HG03565 (cell line): ENCODE measurements around the gene FAM167B.

Source experiments
- ATAC-seq: cut with Tn5 transposase; IDR thresholded peaks from one replicate; pipeline ENCODE4 v1.9.1; 2021; ENCODE audit warnings: mild to moderate bottlenecking, moderate library complexity; ENCODE audit not compliant: unreplicated experiment

Gene FAM167B

DNA sequence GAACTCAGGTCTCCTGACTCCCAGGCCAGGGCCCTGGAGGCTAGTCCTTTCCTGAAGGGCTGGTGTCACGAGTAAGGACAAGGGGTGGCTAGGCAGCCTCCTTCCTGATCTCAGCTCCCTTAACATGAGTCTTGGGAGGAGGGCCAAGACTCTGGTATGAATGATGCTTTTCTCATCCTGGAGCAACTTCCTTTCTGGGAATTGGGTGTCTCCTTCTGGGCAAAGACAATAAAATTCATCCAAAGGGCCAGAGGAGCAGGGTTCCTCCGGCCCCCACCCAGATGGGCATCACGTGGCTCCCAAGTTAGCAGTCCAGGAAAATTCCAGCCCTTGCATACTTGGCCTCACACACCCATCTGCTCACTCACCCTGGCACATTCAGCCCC is at the start of gene FAM167B:
Gene FAM167B (plus strand): TSS at position 335 of the 386 bp plus-strand sequence. CDS start 200 bp downstream, outside the sequence.
- ATAC-seq: no peak

DNA sequence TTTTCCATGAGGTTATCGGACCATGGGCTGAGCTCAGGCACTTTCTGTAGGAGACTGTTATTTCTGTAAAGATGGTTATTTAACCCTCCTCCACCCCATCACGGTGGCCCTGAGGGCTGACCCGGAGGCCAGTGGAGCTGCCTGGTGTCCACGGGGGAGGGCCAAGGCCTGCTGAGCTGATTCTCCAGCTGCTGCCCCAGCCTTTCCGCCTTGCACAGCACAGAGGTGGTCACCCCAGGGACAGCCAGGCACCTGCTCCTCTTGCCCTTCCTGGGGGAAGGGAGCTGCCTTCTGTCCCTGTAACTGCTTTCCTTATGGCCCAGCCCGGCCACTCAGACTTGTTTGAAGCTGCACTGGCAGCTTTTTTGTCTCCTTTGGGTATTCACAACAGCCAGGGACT is 49.2 kb upstream of the FAM167B start:
- ATAC-seq: no peak

DNA sequence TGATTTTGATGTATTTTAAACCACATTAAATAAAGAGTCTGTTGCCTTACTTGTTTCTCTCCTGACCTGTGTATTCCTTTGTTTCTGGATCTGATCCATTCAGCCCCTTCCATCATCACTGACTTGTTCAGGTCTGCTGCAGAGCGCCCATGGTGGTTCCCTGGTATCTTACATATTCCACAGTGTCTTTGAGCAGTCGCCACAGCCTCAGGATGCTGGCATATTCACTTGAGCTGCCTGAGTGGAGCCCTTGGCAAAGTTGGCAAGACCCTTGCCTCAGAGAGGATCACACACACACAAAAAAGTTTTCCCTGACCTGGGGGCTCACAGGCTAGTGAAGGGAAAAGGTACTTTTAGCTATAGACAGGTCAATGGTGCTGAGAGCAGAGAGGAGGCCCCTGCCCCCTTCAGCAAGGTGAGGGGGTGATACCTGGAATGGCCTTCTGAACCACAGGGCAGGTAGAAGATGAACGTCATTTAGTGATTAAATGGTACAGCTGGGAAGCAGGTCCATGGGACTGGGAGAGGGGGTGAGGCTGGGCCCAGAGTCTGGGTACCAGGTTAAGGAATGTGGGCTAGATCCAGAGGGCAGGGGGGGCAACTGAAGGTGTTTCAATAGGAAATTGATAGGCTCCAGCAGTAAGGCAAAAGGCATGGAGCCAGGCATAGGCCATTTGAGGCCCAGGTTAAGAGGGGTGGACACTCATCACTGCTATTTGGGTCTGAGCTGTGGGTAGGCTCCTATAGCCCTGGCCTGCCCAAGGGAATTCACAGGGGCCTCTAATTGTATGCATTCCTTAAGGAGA is 48.6 kb upstream of the FAM167B start:
- ATAC-seq: no peak

DNA sequence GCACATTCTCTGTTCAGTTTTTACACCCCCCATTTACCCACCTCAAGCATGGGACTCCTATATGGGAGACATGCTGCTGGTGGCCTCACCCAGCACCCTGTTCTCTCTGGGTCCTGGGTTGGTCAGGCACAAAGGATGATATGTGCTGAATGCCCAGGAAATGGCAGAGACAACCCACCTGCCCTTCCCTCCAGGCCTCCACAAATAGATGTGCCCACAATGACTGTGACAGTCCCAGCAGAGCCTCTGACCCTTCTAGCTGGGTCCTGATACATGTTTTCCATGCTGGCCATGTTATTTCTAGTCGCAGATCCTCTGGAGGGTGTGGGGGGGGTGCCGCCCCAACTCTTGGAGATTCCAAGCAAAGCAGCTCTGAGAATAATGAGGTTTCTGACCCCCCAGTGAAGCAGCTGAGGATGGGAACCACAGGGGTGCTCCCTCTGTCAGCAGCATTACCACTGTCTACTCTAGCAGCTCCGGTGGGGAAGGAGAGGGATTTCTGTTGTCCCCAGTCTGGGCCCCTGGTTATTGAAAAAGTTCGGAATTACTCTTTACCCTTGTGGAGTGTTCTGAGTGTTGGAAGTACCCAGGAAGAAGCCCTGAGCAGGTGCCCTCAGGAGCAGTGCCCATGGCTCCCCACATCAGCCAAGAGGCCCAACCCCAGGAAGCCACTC is 47.8 kb upstream of the FAM167B start:
- ATAC-seq: no peak

DNA sequence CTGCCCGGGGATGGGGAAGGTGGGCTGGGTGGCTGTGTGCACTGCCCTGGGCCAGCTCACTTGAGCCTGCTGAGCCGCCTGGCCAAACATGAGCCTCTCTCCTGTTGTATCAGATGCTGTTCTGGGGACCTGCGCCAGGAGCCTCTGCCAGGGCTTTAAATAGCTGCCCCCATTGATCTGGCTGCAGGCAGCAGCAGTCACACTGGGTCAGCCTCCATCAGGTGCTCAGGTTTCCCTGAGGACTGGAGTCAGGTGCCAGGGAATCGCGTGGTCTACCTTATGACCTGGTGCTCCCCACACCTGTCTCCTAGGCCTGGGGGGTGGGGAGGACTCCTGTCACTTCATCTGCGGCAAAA is 47.3 kb upstream of the FAM167B start:
- ATAC-seq: no peak

DNA sequence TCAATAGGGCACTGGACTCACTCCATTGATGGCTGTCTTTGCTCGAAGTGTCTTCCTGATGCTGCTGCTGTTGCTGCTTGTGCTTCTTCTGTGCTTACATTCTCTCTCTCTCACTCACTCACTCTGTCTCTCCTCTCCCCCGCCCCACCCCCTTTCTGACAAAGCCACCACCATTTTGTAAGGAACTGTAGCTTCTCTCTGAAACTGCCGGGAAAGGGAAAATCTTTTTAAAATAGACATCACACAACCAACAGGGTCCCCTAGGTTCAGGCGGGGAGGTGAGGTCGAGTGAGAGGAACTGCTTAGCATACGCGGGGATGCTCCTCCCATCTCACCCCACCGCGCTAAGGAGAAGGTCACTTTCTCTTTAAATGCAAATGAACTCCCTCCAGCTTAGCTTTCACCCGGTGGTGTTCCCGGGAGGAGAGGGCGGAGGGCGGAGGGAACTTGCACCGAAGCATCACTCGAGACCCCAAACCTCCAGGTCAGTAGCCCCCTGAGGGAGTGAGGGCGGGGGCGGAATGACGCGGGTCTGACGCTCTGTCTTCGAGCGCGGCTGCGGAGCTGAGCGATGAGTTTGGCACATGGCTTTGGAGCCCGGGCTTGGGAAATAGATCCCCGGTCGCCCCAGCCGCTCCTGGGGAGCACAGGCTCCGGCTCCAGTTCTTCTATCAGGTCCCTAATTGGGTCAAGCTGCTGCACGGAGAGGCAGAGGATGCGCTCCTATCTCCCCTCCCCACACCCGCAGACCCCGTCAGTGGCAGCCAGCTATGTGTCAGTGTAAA is 46.6 kb upstream of the FAM167B start, which contains the start of gene CCDC28B:
Gene CCDC28B (plus strand): TSS at position 370 of the 785 bp plus-strand sequence. CDS start 1,341 bp downstream, outside the sequence.
- ATAC-seq: no peak

DNA sequence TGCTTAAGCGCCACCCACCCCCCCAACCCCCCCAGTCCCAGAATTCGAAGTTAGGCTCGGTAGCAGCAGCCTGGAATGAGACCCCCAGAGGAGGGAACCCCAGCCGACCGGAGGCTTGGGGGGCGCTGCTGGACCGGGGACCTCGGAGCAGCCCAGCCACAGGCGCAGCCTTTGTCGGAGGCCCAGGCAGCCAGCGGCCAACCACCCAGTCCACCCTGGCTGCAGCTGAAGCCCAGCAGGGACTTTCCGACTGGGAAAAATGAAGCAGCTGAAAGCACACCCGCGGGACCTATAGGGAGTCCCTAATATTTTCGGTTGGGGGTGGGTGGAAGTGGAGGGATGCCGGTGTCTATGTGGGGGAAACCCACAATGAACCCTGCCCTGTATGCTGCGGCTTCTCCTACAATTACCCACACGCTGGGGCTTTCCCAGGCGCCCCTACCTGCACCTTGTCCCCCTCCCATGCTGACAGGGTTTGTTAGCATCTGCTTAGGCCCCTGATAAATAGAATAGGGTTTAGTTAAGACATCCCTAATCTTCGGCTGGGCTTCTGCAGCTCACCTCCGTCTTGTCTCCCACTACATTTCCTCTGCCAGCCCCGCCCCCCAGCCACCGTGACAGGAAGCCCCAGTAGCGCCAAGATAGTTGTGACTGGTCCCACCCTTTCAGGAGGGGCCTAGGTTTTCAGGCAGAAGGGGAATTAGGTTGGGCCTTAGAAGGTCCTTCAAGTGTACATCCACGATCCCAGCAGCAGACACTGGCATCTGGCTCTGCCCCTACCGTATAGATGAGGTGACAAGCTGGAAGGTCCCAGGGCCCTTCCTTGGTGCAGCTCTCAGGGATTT is 45.8 kb upstream of the FAM167B start:
- ATAC-seq: no peak

DNA sequence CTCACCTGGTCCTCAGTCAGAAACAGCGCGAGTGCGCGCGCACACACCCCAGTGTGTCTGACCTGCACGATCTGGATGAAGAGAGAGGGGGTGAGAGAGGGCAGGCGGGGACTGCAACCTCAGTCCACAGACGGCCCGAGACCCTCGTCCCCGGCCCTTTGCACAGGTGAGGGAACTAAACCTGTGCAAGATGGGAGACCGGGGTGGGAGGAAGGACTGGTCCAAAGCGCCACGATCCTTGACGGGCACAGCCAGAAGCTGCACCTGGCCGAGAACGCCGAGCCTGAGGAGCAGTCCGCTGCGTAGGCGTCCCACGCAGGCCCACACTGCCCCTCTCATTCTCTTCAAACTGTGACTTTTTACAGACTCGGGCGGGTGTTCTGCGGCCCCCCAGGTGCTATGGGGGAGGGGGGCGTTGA is 42.1 kb upstream of the FAM167B start:
- no peak for ATAC-seq

DNA sequence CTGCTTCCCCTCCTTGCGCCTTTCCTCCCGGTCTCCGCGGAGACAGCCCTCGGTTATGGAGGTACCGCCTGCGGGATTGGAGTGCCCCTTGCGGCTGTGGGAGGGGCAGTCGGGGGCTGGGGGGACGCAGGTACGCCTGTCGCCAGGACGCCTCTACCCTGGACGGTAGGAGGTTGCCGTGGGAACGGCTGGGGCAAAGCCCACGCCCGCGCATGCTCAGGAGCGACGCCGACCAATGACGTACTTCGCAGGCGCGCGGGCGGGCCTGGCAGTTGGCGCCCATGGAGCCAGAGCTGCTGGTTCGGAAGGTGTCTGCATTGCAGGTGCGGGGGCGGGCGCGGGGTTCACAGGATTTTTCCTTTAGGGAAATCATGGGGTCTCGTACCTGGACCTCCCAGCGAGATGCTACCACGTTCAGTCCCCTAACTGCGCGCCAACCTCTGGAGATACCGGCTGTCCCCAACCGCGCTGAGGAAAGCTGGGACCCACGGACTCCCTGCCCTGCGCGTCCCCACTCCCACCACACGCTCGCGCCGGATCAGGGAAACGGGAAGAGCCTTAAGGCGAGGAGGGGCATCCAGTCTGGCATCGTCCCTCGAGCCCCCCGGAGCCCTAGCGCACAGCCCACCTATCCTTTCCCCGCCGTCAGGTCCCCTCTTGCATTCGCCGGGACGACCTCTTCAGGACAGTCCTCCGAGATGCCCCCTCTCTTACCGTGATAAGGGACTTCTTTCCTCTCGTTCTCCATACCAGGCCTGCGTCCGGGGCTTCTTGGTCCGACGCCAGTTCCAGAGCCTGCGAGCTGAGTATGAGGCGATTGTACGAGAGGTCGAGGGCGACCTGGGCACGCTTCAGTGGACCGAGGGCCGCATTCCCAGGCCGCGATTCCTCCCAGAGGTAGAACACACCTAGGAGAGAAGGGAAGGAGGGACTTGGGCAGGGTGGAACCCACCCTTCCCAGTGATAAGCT is 41.3 kb upstream of the FAM167B start, which contains the start of gene IQCC:
Gene IQCC (plus strand): TSS at position 271 of the 970 bp plus-strand sequence. CDS start 11 bp downstream, at position 282.
- peak; percentile 60 for ATAC-seq

DNA sequence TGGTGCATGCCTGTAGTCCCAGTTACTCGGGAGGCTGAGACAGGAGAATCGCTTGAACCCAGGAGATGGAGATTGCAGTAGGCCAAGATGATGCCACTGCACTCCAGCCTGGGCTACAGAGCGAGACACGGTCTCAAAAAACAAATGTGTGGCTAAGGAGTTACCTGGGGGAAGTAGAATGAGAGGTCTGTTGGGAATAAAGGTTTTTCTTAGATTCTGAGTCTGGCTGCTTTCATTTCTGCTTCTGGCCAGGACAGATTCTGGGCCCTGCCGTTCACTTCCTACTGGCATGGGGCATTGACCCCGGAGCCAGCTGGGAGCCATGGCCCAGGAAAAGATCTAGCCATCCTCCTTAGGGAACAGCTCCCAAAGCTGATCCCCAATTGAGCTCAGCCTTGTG is 38.6 kb upstream of the FAM167B start:
- ATAC-seq: no peak

DNA sequence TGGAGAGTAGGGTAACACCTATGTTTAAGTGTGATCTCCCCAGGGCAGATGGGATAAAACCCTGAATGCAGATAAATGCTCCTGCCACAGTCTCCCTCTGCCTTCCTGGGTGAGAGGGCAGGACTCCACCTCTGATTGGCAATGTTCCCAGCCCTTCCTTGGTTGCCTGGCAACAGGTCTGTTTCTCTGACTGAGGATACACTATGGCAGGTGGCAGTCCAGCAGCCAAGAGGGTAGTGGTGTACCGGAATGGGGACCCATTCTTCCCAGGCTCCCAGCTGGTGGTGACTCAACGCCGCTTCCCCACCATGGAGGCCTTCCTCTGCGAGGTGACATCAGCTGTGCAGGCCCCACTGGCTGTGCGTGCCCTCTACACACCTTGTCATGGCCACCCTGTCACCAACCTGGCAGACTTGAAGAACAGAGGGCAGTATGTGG is 38.1 kb upstream of the FAM167B start, which contains the start of gene DCDC2B:
Gene DCDC2B (plus strand): TSS at position 199 of the 438 bp plus-strand sequence. CDS start 5 bp downstream, at position 204.
- ATAC-seq: no peak

DNA sequence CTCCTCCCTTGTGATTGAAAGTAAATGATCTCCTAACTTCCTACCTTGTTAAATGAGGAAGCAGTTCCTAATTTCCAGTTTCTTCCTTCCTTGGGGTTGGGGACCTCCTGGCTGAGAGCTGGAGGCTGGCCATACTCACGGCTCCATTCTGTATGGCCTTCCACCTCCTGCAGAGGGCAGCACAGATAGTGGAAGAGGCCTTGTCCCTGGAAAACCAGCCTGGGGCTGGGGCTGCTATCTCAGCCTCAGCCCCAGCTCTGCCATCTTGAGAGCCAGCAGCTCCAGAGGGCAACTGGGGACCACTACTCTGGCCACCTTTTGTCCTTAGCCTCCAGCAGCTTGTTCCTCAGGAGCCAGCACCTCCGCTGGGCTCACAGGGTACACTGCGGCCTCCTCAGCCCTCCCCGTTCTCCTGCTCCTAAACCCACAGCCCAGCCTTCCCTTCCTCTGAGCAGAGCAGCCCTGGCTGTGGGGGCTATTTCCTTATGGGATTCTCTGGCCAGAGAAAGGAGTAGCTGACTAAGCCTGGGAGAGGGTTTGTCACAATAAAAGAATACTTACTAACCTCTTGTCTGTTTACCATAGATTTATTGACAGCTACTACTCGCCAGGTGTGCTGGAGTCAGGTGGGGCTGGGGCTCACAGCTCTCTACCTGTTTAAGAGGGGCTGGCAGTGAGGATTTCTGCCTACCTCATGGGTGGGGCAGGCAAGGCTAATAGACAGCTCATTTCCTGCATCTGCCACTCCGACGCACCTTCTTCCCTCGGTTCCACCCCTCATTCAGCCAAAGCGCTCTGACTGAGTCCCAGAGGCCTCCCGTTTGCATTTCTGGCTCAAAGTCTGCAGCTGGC is 31.2 kb upstream of the FAM167B start:
- no peak for ATAC-seq

DNA sequence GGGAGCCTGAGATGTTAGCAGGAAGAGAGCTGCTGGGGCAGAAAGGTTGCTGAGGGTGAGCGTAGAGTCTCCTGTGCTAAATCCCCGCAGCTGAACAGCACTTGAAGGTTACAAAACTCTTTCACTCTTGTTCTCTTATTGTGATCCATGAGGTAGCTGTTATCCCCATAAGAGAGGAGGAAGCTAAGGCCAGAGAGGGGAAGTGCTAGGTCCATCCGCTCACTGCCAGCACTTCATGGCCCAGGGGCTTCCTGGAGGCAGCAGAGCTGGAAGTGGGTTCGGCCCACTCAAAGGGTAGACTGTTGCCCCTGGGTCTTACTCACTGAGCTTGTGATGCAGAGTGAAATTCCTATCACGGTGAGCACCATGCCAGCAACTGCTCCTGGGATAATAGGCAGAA is 30.5 kb upstream of the FAM167B start:
- ATAC-seq: no peak

DNA sequence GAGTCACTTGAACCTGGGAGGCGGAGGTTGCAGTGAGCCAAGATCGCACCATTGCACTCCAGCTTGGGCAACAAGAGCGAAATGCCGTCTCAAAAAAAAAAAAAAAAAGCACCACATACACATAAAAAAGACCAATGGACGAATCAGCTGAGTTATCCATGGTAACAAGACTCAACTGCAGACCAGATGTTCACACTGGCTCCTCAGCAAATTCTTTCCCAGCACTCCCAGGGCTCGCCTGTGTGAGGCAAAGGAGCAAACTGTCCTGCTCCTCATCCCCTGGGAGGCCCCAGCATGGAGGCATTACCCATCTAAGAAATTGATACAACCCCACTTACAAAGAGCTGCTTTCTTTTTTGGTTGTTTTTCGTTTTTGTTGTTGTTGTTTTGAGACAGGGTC is 28.0 kb upstream of the FAM167B start:
- no peak for ATAC-seq

DNA sequence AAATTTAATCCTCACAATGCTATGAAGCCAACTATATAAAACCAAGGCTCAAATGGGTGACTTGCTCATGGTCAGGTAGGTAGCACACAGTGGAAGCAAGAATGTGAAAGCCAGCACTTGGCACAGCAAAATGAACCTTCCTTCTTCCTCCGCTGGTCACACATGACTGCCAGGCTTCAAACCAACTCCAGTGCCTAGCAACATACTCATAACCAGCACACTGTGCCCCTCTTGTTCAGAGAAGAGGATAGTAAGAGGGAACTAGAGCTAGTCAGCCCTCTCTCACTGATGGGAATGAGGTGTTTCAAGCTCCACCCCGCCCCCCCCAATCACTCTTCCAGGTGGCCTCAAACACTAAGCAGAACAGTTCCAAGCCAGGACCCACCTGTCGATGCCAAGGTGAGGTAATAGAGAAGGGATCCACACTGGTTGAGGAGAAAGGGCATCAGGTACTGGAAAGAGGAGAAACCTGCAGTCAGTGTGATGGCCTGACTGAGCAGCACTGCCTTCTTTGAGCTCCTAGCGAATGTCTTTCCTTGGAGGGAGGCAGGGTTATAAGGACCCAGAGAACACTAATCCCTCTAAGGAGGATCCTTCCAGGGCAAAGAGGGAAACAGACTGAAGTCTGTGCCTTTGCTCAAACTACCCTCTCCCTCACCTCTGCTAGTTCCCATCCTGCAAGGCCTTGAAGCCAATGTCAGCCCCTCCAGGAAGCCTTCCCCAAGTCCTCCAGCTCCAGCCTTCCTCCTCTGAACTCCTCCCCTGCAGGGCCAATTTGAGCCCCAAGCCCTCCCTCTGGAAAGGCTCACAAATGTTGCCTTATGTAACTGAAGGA is 26.1 kb upstream of the FAM167B start:
- no peak for ATAC-seq

DNA sequence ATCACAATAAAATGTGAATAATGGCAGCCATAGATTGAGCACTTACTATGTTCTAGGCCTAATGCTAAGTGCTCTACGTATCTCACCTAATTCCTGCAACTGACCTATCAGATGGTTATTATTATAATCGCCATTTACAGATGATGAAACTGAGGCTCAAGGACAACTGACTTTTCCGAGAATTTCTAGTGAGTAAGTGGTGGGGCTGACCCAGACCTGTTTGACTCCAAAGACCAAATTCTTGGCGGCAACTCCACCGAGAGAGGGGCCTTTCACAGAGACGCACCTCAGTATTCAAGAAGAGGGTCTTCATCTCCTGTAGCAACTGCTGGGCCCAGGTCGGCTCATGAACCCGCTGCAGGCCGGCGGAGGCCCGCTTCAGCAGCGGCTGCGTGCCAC is 25.4 kb upstream of the FAM167B start:
- ATAC-seq: no peak
